ENCODE results near the gene NEURL1B. TPM values are rescaled to one million over a fixed set of nuclear protein-coding genes. Genes with fewer than 3 reads are reported as not detected.

The NEURL1B gene
- total RNA-seq, 6 experiments from 2014 or later: 2.0 to 8.6 (median 7.1) TPM

- no peak overlapping the region for H3K27ac Mint-ChIP-seq
- H3K27me3 Mint-ChIP-seq (ENCODE audit: insufficient read depth): peaks cover 56% of the 10 kb centered on the region
- TF ChIP-seq CTCF (IDR thresholded peaks at IDR 0.05): no peak
- peaks cover 7% of the 10 kb centered on the region for H3K9me3 Mint-ChIP-seq
- DNase-seq: no peak
- no peaks in the 10 kb centered on the region for H3K36me3 Mint-ChIP-seq (ENCODE audit: low read depth)
- H3K4me1 Mint-ChIP-seq (ENCODE audit: low read depth): no peaks in the 10 kb centered on the region
- H3K4me3 Mint-ChIP-seq: no peak overlapping the region
These were observed 22.3 kb upstream of the NEURL1B start for GRCh38 chr5:172618574-172619365.

GRCh38 chr5:172620506-172620905, 20.6 kb upstream of the NEURL1B start:
- Mint-ChIP-seq H3K4me3 (no peak overlapping the region), H3K27me3 (ENCODE audit: insufficient read depth) (peaks cover 54% of the 10 kb centered on the region), H3K36me3 (ENCODE audit: low read depth) (no peaks in the 10 kb centered on the region), H3K4me1 (ENCODE audit: low read depth) (no peaks in the 10 kb centered on the region), H3K9me3 (no peaks in the 10 kb centered on the region), H3K27ac (no peak overlapping the region)
- no peak for TF ChIP-seq CTCF (IDR thresholded peaks at IDR 0.05)
- no peak for DNase-seq

GRCh38 chr5:172622091-172623046, 18.7 kb upstream of the NEURL1B start:
- Mint-ChIP-seq H3K36me3 (ENCODE audit: low read depth) (no peaks in the 10 kb centered on the region), H3K4me3 (no peak overlapping the region), H3K27ac (no peak overlapping the region), H3K27me3 (ENCODE audit: insufficient read depth) (peaks cover 53% of the 10 kb centered on the region), H3K9me3 (no peaks in the 10 kb centered on the region), H3K4me1 (ENCODE audit: low read depth) (no peaks in the 10 kb centered on the region)
- TF ChIP-seq CTCF (IDR thresholded peaks at IDR 0.05): no peak
- no peak for DNase-seq

- Mint-ChIP-seq H3K36me3 (ENCODE audit: low read depth) (no peaks in the 10 kb centered on the region), H3K27me3 (ENCODE audit: insufficient read depth) (peaks cover 54% of the 10 kb centered on the region), H3K27ac (no peak overlapping the region), H3K9me3 (no peaks in the 10 kb centered on the region), H3K4me3 (no peak overlapping the region), H3K4me1 (ENCODE audit: low read depth) (no peaks in the 10 kb centered on the region)
- TF ChIP-seq CTCF (IDR thresholded peaks at IDR 0.05): no peak
- no peak for DNase-seq
These were observed 17.6 kb upstream of the NEURL1B start for GRCh38 chr5:172623313-172623980.
